ENCODE data around the gene AKAP9. TPM values are rescaled to one million over a fixed set of nuclear protein-coding genes. Genes with fewer than 3 reads are reported as not detected.

The AKAP9 gene
- total RNA-seq, 1 donor = 56.5 TPM

- H2AFZ ChIP-seq (ENCODE audit: low read length) = no peak overlapping the region
- no peak for TF ChIP-seq CTCF (IDR thresholded peaks at IDR 0.05; ENCODE audit: extremely low read depth, low read depth, low read length)
- H3K4me2 ChIP-seq (ENCODE audit: insufficient read depth, low read length) = no peak overlapping the region
These were observed 112.7 kb downstream of the AKAP9 start for GRCh38 chr7:92053312-92053711.

GRCh38 chr7:92056286-92056685 lies 115.6 kb downstream of the AKAP9 start:
- no peak for TF ChIP-seq CTCF (IDR thresholded peaks at IDR 0.05; ENCODE audit: extremely low read depth, low read depth, low read length)
- Histone ChIP-seq H3K4me1 (ENCODE audit: insufficient read depth, low read length) (no peaks in the 10 kb centered on the region), H3K36me3 (ENCODE audit: insufficient read depth, low read length) (peaks cover 9% of the 10 kb centered on the region), H3K27me3 (ENCODE audit: insufficient read depth, low read length) (no peaks in the 10 kb centered on the region), H3K27ac (ENCODE audit: low read depth, low read length) (no peak overlapping the region), H3K4me2 (ENCODE audit: insufficient read depth, low read length) (no peak overlapping the region), H3K4me3 (ENCODE audit: insufficient read depth, low read length) (no peak overlapping the region), H4K20me1 (ENCODE audit: insufficient read depth, low read length) (no peaks in the 10 kb centered on the region), H2AFZ (ENCODE audit: low read length) (no peak overlapping the region), H3K79me2 (ENCODE audit: insufficient read depth, low read length) (no peaks in the 10 kb centered on the region), H3K9me3 (ENCODE audit: low read depth, low read length) (no peaks in the 10 kb centered on the region)
- no peak for DNase-seq (ENCODE audit: insufficient read length, low spot score, missing footprints)

More at GRCh38 chr7:92053312-92053711, 112.7 kb downstream of the AKAP9 start:
- no peaks in the 10 kb centered on the region for H4K20me1 ChIP-seq (ENCODE audit: insufficient read depth, low read length)
- no peak overlapping the region for H3K4me3 ChIP-seq (ENCODE audit: insufficient read depth, low read length)
- no peaks in the 10 kb centered on the region for H3K79me2 ChIP-seq (ENCODE audit: insufficient read depth, low read length)
- no peak overlapping the region for H3K27ac ChIP-seq (ENCODE audit: low read depth, low read length)
- H3K36me3 ChIP-seq (ENCODE audit: insufficient read depth, low read length) = peaks cover 9% of the 10 kb centered on the region
- no peaks in the 10 kb centered on the region for H3K27me3 ChIP-seq (ENCODE audit: insufficient read depth, low read length)
- no peak for DNase-seq (ENCODE audit: insufficient read length, low spot score, missing footprints)
- H3K9me3 ChIP-seq (ENCODE audit: low read depth, low read length) = no peaks in the 10 kb centered on the region
- no peaks in the 10 kb centered on the region for H3K4me1 ChIP-seq (ENCODE audit: insufficient read depth, low read length)

GRCh38 chr7:92057375-92057774 lies 116.7 kb downstream of the AKAP9 start:
- Histone ChIP-seq H3K27me3 (ENCODE audit: insufficient read depth, low read length) (no peaks in the 10 kb centered on the region), H4K20me1 (ENCODE audit: insufficient read depth, low read length) (no peaks in the 10 kb centered on the region), H3K4me2 (ENCODE audit: insufficient read depth, low read length) (no peak overlapping the region), H3K9me3 (ENCODE audit: low read depth, low read length) (no peaks in the 10 kb centered on the region), H3K27ac (ENCODE audit: low read depth, low read length) (no peak overlapping the region), H3K79me2 (ENCODE audit: insufficient read depth, low read length) (no peaks in the 10 kb centered on the region), H3K4me1 (ENCODE audit: insufficient read depth, low read length) (no peaks in the 10 kb centered on the region), H3K4me3 (ENCODE audit: insufficient read depth, low read length) (no peak overlapping the region), H2AFZ (ENCODE audit: low read length) (no peak overlapping the region), H3K36me3 (ENCODE audit: insufficient read depth, low read length) (peaks cover 9% of the 10 kb centered on the region)
- TF ChIP-seq CTCF (IDR thresholded peaks at IDR 0.05; ENCODE audit: extremely low read depth, low read depth, low read length) = no peak
- DNase-seq (ENCODE audit: insufficient read length, low spot score, missing footprints) = no peak

GRCh38 chr7:92058040-92058439 lies 117.4 kb downstream of the AKAP9 start:
- Histone ChIP-seq H2AFZ (ENCODE audit: low read length) (no peak overlapping the region), H3K4me3 (ENCODE audit: insufficient read depth, low read length) (no peak overlapping the region), H3K4me1 (ENCODE audit: insufficient read depth, low read length) (no peaks in the 10 kb centered on the region), H3K36me3 (ENCODE audit: insufficient read depth, low read length) (peaks cover 4% of the 10 kb centered on the region), H3K9me3 (ENCODE audit: low read depth, low read length) (no peaks in the 10 kb centered on the region), H3K79me2 (ENCODE audit: insufficient read depth, low read length) (no peaks in the 10 kb centered on the region), H3K27ac (ENCODE audit: low read depth, low read length) (no peak overlapping the region), H4K20me1 (ENCODE audit: insufficient read depth, low read length) (no peaks in the 10 kb centered on the region), H3K4me2 (ENCODE audit: insufficient read depth, low read length) (no peak overlapping the region), H3K27me3 (ENCODE audit: insufficient read depth, low read length) (no peaks in the 10 kb centered on the region)
- no peak for TF ChIP-seq CTCF (IDR thresholded peaks at IDR 0.05; ENCODE audit: extremely low read depth, low read depth, low read length)
- no peak for DNase-seq (ENCODE audit: insufficient read length, low spot score, missing footprints)
